HCT116 (cell line): ENCODE measurements around the gene GRK5. TPM values are rescaled to one million over a fixed set of nuclear protein-coding genes. Genes with fewer than 3 reads are reported as not detected.

Experiments
- ATAC-seq: fragments of 200-7000 bp; cut with Tn5 transposase; 2 replicates; pipeline ENCODE4 v1.9.1; 2020; ENCODE audit warnings: mild to moderate bottlenecking, moderate library complexity
- BruUV-seq: library from RNA; stranded (reverse); fragments of 400-500 nt; replicated peaks from 2 replicates; lab custom pipeline; 2021; lab: Mats Ljungman, UMichigan
- CTCF ChIA-PET: fragments of 300-600 bp; sonication (Branson Sonifier 250); formaldehyde crosslinking; loops from one replicate; lab custom pipeline; 2021; ENCODE audit warnings: antibody characterized with exemption; lab: Charles Lee
- POLR2A ChIA-PET: fragments of 300-600, 350-600 bp; sonication (Branson Sonifier 250); formaldehyde crosslinking; loops from one replicate; lab custom pipeline; 2021; ENCODE audit warnings: antibody characterized with exemption; lab: Charles Lee
- RAD21 ChIA-PET, 2 experiments: fragments of 300-600 bp; sonication (Branson Sonifier 250); formaldehyde crosslinking; loops; one replicate each; lab custom pipeline; 2023; ENCODE audit warnings: low total read pairs in 2 of 2; ENCODE audit not compliant: uncharacterized antibody in 2 of 2, unreplicated experiment in 2 of 2, low non-redundant PET in 1 of 2; lab: Charles Lee
- DNase-seq: peaks from one replicate; pipeline ENCODE4 v3.0.0-alpha.2; 2010; ENCODE audit warnings: low read depth, low spot score
- H2AFZ ChIP-seq: fragments of 200-600 bp; shearing (Covaris generic), sonication (generic); 2 replicates; pipeline ENCODE4 v1.6.1; 2017; ENCODE audit warnings: low read depth, mixed run types, mixed read lengths, antibody characterized with exemption, low read length; ENCODE audit not compliant: poor library complexity, severe bottlenecking
- H3K27ac ChIP-seq: 2 replicates; pipeline ENCODE4 v1.5.1; 2012; ENCODE audit warnings: low read depth, low read length
- H3K27me3 ChIP-seq: fragments of 200-600 bp; sonication (generic); 2 replicates; pipeline ENCODE4 v1.6.1; 2016; ENCODE audit warnings: mixed run types, low read length, mixed read lengths; ENCODE audit not compliant: insufficient read depth
- H3K36me3 ChIP-seq, 2 experiments: fragments of 200-500 bp in 1 of 2; fragments of 200-600 bp in 1 of 2; sonication (Bioruptor generic) in 1 of 2; sonication (generic) in 1 of 2; 2 replicates each; pipeline versions ENCODE4 v1.5.1 to v1.6.1; 2014 to 2016; ENCODE audit warnings: low read length in 2 of 2, inconsistent platforms in 1 of 2, mixed read lengths in 1 of 2, mixed run types in 1 of 2; ENCODE audit not compliant: insufficient read depth in 2 of 2, control insufficient read depth in 1 of 2
- H3K4me1 ChIP-seq, 2 experiments: fragments of 200-600 bp in 1 of 2; sonication (generic) in 1 of 2; 2 replicates each; pipeline versions ENCODE4 v1.5.1 to v1.6.1; 2012 to 2017; ENCODE audit warnings: low read length in 2 of 2, inconsistent platforms in 1 of 2, mild to moderate bottlenecking in 1 of 2, mixed read lengths in 1 of 2, mixed run types in 1 of 2, moderate library complexity in 1 of 2; ENCODE audit not compliant: insufficient read depth in 2 of 2, control insufficient read depth in 1 of 2
- H3K4me2 ChIP-seq: fragments of 200-600 bp; sonication (generic); 2 replicates; pipeline ENCODE4 v1.6.1; 2017; ENCODE audit warnings: mixed run types, low read length, mixed read lengths
- H3K4me3 ChIP-seq, 2 experiments: fragments of 200-600 bp in 1 of 2; sonication (generic) in 1 of 2; replicated peaks in 1 of 2; 2 replicates each; pipeline ENCODE4 v1.5.1; 2011 to 2016; ENCODE audit warnings: low read length in 2 of 2, control low read depth in 1 of 2, low read depth in 1 of 2, mild to moderate bottlenecking in 1 of 2, mixed read lengths in 1 of 2, mixed run types in 1 of 2
- H3K79me2 ChIP-seq: fragments of 200-600 bp; sonication (generic); 2 replicates; pipeline ENCODE4 v1.6.1; 2017; ENCODE audit warnings: mild to moderate bottlenecking, mixed run types, low read length, moderate library complexity, mixed read lengths; ENCODE audit not compliant: insufficient read depth
- H3K9ac ChIP-seq: fragments of 200-600 bp; sonication (generic); 2 replicates; pipeline ENCODE4 v1.6.1; 2016; ENCODE audit warnings: low read length, mixed read lengths
- H3K9me2 ChIP-seq: fragments of 200-600 bp; sonication (generic), shearing (Covaris generic); 2 replicates; pipeline ENCODE4 v1.6.1; 2017; ENCODE audit warnings: mixed run types, mild to moderate bottlenecking, moderate library complexity; ENCODE audit not compliant: insufficient read depth
- H3K9me3 ChIP-seq, 2 experiments: fragments of 200-500 bp in 1 of 2; fragments of 200-600 bp in 1 of 2; sonication (Bioruptor generic) in 1 of 2; sonication (generic) in 1 of 2; 2 replicates each; pipeline ENCODE4 v1.6.1; 2014 to 2017; ENCODE audit warnings: low read length in 2 of 2, mixed read lengths in 2 of 2, inconsistent platforms in 1 of 2, low read depth in 1 of 2, mild to moderate bottlenecking in 1 of 2, mixed run types in 1 of 2, moderate library complexity in 1 of 2; ENCODE audit not compliant: control insufficient read depth in 1 of 2, insufficient read depth in 1 of 2
- H4K20me1 ChIP-seq: fragments of 200-600 bp; sonication (generic), shearing (Covaris generic); 2 replicates; pipeline ENCODE4 v1.6.1; 2017; ENCODE audit warnings: mixed run types, mild to moderate bottlenecking, moderate library complexity; ENCODE audit not compliant: insufficient read depth
- CEBPB ChIP-seq: IDR thresholded peaks from 2 replicates; pipeline ENCODE4 v1.6.1; 2012; ENCODE audit warnings: low read depth
- ELF1 ChIP-seq: IDR thresholded peaks from 2 replicates; pipeline ENCODE4 v1.6.1; 2012; ENCODE audit warnings: low read depth, borderline replicate concordance
- EZH2 ChIP-seq: fragments of 200-600 bp; sonication (generic); IDR thresholded peaks from 2 replicates; pipeline ENCODE4 v1.6.1; 2017; ENCODE audit warnings: antibody characterized with exemption, mixed run types
- FOSL1 ChIP-seq: IDR thresholded peaks from 2 replicates; pipeline ENCODE4 v1.6.1; 2012; ENCODE audit warnings: low read depth
- JUND ChIP-seq: IDR thresholded peaks from 2 replicates; pipeline ENCODE4 v1.6.1; 2012
- POLR2A ChIP-seq: IDR thresholded peaks from 2 replicates; pipeline ENCODE4 v1.7.0; 2011; ENCODE audit warnings: borderline replicate concordance; ENCODE audit not compliant: insufficient read depth, insufficient read length; ENCODE audit errors: extremely low read depth
- RAD21 ChIP-seq: IDR thresholded peaks from 2 replicates; pipeline ENCODE4 v1.6.1; 2012; ENCODE audit warnings: low read depth, mild to moderate bottlenecking
- SRF ChIP-seq: IDR thresholded peaks from 2 replicates; pipeline ENCODE4 v1.6.1; 2012; ENCODE audit warnings: low read depth
- TCF7L2 ChIP-seq: IDR thresholded peaks from 2 replicates; pipeline ENCODE4 v1.7.0; 2011; ENCODE audit warnings: borderline replicate concordance, inconsistent platforms; ENCODE audit not compliant: insufficient read depth, insufficient read length; ENCODE audit errors: extremely low read depth
- YY1 ChIP-seq: IDR thresholded peaks from 2 replicates; pipeline ENCODE4 v1.6.1; 2011; ENCODE audit warnings: low read length, low read depth, moderate library complexity, mild to moderate bottlenecking; ENCODE audit not compliant: insufficient replicate concordance; ENCODE audit errors: extremely low read depth
- ZFX ChIP-seq: fragments of 450-650 bp; IDR thresholded peaks from 2 replicates; pipeline ENCODE4 v1.6.1; 2017
- ZNF274 ChIP-seq: fragments of 200-500 bp; sonication (Bioruptor generic); IDR thresholded peaks from 2 replicates; pipeline ENCODE4 v1.6.1; 2014; ENCODE audit warnings: mild to moderate bottlenecking, low read depth, low read length, inconsistent platforms
- intact Hi-C: fragments of 100-400 bp; cut with micrococcal nuclease; formaldehyde crosslinking; loops from 2 replicates; pipeline ENCODE4 v1.10.0; 2022
- total RNA-seq: library from RNA; stranded (reverse); gene quantifications from one replicate; pipeline ENCODE4 v1.2.1, GENCODE V29; 2021; ENCODE audit not compliant: unreplicated experiment
- TF ChIP-seq, protein P1 (sequence below): IDR thresholded peaks from 2 replicates; pipeline ENCODE4 v1.6.1; 2012
- TF ChIP-seq, protein P2 (sequence below): IDR thresholded peaks from 2 replicates; pipeline ENCODE4 v1.6.1; 2012
- TF ChIP-seq, protein P3 (sequence below): IDR thresholded peaks from 2 replicates; pipeline ENCODE4 v1.6.1; 2012; ENCODE audit warnings: low read depth

Gene GRK5
- total RNA-seq, 1 experiment from 2014 or later, result 7.3 TPM

DNA sequence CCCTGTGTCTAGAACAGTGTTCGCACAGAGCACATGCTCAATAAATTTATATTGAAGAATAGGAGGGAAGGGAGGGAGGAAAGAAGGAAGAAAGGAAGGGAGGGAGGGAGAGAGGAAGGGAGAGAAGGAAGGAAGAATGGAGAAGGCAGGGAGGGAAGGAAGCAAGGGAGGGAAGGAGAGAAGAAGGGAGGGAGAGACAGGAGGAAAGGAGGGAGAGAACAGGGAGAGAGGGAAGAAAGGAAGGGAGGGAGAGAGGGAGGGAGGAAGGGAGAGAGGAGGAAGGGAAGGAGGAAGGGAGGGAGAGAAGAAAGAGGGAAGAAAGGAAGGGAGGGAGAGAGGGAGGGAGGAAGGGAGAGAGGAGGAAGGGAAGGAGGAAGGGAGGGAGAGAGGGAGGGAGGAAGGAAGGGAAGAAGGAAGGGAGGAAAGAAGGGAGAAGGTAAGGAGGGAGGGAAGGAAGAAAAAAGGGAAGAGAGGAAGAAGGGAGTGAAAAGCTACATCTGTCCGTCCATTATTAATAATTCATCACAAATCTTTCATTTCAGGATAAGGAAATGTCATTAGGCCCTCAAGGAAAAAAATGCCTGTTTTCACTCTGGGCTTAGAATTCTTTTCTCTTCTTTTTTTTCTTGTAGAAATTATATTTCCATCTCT, 79.7 kb downstream of the GRK5 start (continued):
- TF ChIP-seq, protein P1, sequence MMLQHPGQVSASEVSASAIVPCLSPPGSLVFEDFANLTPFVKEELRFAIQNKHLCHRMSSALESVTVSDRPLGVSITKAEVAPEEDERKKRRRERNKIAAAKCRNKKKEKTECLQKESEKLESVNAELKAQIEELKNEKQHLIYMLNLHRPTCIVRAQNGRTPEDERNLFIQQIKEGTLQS, result no peak
- TF ChIP-seq SRF (no peak), EZH2 (no peak), FOSL1 (no peak), ZNF274 (no peak), TCF7L2 (no peak)
- TF ChIP-seq, protein P2, sequence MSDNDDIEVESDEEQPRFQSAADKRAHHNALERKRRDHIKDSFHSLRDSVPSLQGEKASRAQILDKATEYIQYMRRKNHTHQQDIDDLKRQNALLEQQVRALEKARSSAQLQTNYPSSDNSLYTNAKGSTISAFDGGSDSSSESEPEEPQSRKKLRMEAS, result no peak
- TF ChIP-seq, all 23 proteins: peak for 0

- ATAC-seq, result no peak
- Histone ChIP-seq H3K4me3 (no peak overlapping the region), H3K36me3 (no peaks in the 10 kb centered on the region), H3K9ac (no peak overlapping the region), H3K27me3 (peaks cover 10% of the 10 kb centered on the region), H3K4me1 (peaks cover 0 to 13% of the 10 kb centered on the region in 2 experiments; a peak in 1 of 4 replicates), H2AFZ (no peak overlapping the region), H4K20me1 (no peaks in the 10 kb centered on the region), H3K27ac (no peak overlapping the region), H3K4me2 (no peak overlapping the region), H3K79me2 (no peaks in the 10 kb centered on the region), H3K9me3 (no peaks in the 10 kb centered on the region), H3K9me2 (no peaks in the 10 kb centered on the region)
- DNase-seq, result no peak
- POLR2A ChIA-PET, result no interaction called here
- RAD21 ChIA-PET, result no interaction called here
- intact Hi-C loops, result no loop called here
- no TSS peak for BruUV-seq
- CTCF ChIA-PET, result no interaction called here
- TF ChIP-seq, protein P3, sequence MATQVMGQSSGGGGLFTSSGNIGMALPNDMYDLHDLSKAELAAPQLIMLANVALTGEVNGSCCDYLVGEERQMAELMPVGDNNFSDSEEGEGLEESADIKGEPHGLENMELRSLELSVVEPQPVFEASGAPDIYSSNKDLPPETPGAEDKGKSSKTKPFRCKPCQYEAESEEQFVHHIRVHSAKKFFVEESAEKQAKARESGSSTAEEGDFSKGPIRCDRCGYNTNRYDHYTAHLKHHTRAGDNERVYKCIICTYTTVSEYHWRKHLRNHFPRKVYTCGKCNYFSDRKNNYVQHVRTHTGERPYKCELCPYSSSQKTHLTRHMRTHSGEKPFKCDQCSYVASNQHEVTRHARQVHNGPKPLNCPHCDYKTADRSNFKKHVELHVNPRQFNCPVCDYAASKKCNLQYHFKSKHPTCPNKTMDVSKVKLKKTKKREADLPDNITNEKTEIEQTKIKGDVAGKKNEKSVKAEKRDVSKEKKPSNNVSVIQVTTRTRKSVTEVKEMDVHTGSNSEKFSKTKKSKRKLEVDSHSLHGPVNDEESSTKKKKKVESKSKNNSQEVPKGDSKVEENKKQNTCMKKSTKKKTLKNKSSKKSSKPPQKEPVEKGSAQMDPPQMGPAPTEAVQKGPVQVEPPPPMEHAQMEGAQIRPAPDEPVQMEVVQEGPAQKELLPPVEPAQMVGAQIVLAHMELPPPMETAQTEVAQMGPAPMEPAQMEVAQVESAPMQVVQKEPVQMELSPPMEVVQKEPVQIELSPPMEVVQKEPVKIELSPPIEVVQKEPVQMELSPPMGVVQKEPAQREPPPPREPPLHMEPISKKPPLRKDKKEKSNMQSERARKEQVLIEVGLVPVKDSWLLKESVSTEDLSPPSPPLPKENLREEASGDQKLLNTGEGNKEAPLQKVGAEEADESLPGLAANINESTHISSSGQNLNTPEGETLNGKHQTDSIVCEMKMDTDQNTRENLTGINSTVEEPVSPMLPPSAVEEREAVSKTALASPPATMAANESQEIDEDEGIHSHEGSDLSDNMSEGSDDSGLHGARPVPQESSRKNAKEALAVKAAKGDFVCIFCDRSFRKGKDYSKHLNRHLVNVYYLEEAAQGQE, result no peak
- TF ChIP-seq SRF (no peak), CEBPB (no peak), ELF1 (no peak), FOSL1 (no peak), RAD21 (no peak), YY1 (no peak), ZFX (no peak), JUND (no peak), EZH2 (no peak), POLR2A (no peak), TCF7L2 (no peak)
- TF ChIP-seq, protein P1, result no peak
Observed at GRCh38 chr10:119288574-119289001, 81.2 kb downstream of the GRK5 start.
